ENCODE results near the gene ENOX2. TPM values are rescaled to one million over a fixed set of nuclear protein-coding genes. Genes with fewer than 3 reads are reported as not detected.

ENOX2 gene
- polyA plus RNA-seq, 2 donors: 2.2 to 5.1 TPM

DNA sequence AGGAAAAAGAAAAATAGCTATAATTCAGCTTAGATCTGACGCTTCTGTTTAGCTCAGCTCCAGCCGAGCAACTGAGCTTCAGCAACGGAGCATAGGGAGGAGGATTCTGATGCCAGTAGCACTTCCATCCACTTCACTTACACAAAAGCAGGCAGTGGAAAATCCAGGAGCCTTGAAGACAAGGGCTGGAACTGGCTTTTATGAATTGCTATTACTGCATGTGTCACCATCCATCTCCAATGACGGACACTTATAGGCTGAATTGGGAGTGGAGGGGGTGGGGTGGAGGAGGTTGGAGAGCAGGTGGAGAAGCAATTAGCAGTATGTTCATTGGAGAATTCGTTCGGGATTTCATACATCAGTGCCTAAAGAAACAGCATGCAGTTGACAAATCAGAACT, 15.6 kb downstream of the ENOX2 start:
- 79 to 97% methylated on average over 6 of the region's 6 CpGs for WGBS, 2 donors
- H3K36me3 ChIP-seq (ENCODE audit: control insufficient read depth in 2 of 2, insufficient read depth in 2 of 2, low read length in 1 of 2): no peaks in the 10 kb centered on the region
- H3K27ac ChIP-seq (ENCODE audit: low read depth in 2 of 2, low read length in 1 of 2): no peak overlapping the region
- no peaks in the 10 kb centered on the region for H3K9me3 ChIP-seq (ENCODE audit: control insufficient read depth in 2 of 2, insufficient read depth in 1 of 2, low read depth in 1 of 2, low read length in 1 of 2)
- no peaks in the 10 kb centered on the region for H3K27me3 ChIP-seq (ENCODE audit: control insufficient read depth in 1 of 2, insufficient read depth in 2 of 2, low read length in 2 of 2)
- H3K4me3 ChIP-seq (ENCODE audit: low read depth in 1 of 2, low read length in 2 of 2): no peak overlapping the region
- H3K4me1 ChIP-seq (ENCODE audit: control insufficient read depth in 2 of 2, insufficient read depth in 2 of 2, low read length in 1 of 2): no peaks in the 10 kb centered on the region

DNA sequence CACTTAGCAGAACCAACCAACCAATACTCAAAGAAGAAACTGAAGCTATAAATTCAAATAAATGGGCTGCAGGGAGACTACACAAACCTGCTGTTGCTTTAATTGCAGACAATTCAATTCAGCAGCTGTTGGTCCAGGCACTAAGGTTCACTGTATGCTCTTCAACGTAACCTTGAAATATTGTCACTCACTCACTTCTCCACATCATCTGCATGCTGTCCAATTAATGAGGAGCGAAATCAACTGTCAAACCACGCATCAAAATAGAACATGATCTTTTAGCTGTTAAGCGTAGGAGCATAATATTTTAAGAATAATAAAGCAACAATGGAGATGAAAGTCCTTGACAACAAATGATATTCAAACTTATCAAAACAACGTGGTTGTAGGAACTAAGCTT, 17.0 kb downstream of the ENOX2 start:
- no peaks in the 10 kb centered on the region for H3K36me3 ChIP-seq (ENCODE audit: control insufficient read depth in 2 of 2, insufficient read depth in 2 of 2, low read length in 1 of 2)
- 67 to 78% methylated on average over 5 of the region's 5 CpGs for WGBS, 2 donors
- peaks cover 0 to 3% of the 10 kb centered on the region in 2 donors for H3K27me3 ChIP-seq (ENCODE audit: control insufficient read depth in 1 of 2, insufficient read depth in 2 of 2, low read length in 2 of 2)
- no peak overlapping the region for H3K27ac ChIP-seq (ENCODE audit: low read depth in 2 of 2, low read length in 1 of 2)
- no peaks in the 10 kb centered on the region for H3K4me1 ChIP-seq (ENCODE audit: control insufficient read depth in 2 of 2, insufficient read depth in 2 of 2, low read length in 1 of 2)
- no peak overlapping the region for H3K4me3 ChIP-seq (ENCODE audit: low read depth in 1 of 2, low read length in 2 of 2)
- H3K9me3 ChIP-seq (ENCODE audit: control insufficient read depth in 2 of 2, insufficient read depth in 1 of 2, low read depth in 1 of 2, low read length in 1 of 2): no peaks in the 10 kb centered on the region

DNA sequence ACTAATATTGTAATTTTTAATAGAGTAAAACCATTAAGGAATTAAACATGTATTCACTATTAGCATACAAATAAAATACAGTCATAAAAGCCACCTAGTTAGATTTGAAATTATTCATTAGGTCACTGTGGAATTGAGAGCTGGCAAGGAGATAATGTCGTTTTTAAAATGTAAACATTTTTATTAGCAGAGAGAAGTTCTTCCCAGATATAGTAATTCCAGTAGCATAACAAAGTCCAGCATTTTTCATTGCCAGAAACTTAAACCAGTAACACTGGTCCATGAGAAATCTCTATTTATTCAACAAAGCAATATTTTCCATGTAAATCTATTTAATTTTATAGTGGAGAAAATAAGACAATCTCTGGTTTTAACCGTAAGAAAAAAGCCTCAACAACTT, 17.5 kb downstream of the ENOX2 start:
- Histone ChIP-seq H3K27me3 (ENCODE audit: control insufficient read depth in 1 of 2, insufficient read depth in 2 of 2, low read length in 2 of 2) (peaks cover 0 to 3% of the 10 kb centered on the region in 2 donors), H3K4me3 (ENCODE audit: low read depth in 1 of 2, low read length in 2 of 2) (no peak overlapping the region), H3K4me1 (ENCODE audit: control insufficient read depth in 2 of 2, insufficient read depth in 2 of 2, low read length in 1 of 2) (no peaks in the 10 kb centered on the region), H3K9me3 (ENCODE audit: control insufficient read depth in 2 of 2, insufficient read depth in 1 of 2, low read depth in 1 of 2, low read length in 1 of 2) (no peaks in the 10 kb centered on the region), H3K36me3 (ENCODE audit: control insufficient read depth in 2 of 2, insufficient read depth in 2 of 2, low read length in 1 of 2) (no peaks in the 10 kb centered on the region), H3K27ac (ENCODE audit: low read depth in 2 of 2, low read length in 1 of 2) (no peak overlapping the region)
- 54 to 55% methylated on average over 2 of the region's 2 CpGs for WGBS, 2 donors

DNA sequence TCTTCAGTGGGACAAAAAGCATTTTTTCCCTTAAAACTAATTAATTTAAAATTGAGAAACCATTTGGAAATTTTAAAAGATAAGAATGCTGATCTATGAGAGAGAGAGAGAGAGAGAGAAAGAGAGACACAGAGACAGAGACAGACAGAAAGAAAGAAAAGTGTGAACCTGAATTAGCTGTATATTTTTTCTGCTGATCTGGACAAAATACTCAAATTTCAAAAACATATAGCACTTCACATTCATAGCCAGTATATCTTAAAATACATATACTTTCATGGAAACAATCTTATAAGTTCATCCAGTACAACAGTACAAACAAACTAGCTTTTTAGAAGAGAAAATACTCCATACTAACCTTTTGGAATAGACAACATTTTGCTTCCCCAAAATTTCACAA, 18.4 kb downstream of the ENOX2 start:
- Histone ChIP-seq H3K9me3 (ENCODE audit: control insufficient read depth in 2 of 2, insufficient read depth in 1 of 2, low read depth in 1 of 2, low read length in 1 of 2) (no peaks in the 10 kb centered on the region), H3K4me1 (ENCODE audit: control insufficient read depth in 2 of 2, insufficient read depth in 2 of 2, low read length in 1 of 2) (no peaks in the 10 kb centered on the region), H3K4me3 (ENCODE audit: low read depth in 1 of 2, low read length in 2 of 2) (no peak overlapping the region), H3K27ac (ENCODE audit: low read depth in 2 of 2, low read length in 1 of 2) (no peak overlapping the region), H3K36me3 (ENCODE audit: control insufficient read depth in 2 of 2, insufficient read depth in 2 of 2, low read length in 1 of 2) (no peaks in the 10 kb centered on the region), H3K27me3 (ENCODE audit: control insufficient read depth in 1 of 2, insufficient read depth in 2 of 2, low read length in 2 of 2) (peaks cover 0 to 3% of the 10 kb centered on the region in 2 donors)

DNA sequence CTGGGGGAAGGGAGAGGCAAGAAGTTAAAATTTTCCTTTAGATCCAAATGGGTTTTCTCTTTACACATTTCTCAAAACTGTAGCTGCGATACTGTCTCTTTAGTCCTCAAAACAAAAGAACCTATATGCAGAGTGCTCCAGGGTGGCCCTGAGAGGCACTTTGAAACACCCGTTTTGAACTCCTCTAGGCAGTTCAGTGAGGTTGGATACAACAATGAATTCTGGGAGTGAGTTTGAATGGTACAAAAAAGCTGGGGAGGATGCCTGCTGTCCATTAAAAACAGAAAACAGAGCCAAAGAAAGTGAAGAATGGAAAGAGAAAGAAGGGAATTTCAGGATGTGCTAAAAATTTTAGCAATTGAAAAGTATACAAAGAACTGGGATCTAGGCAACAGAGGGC, 23.1 kb downstream of the ENOX2 start:
- H3K4me1 ChIP-seq (ENCODE audit: control insufficient read depth in 2 of 2, insufficient read depth in 2 of 2, low read length in 1 of 2): no peaks in the 10 kb centered on the region
- peaks cover 0 to 8% of the 10 kb centered on the region in 2 donors for H3K27me3 ChIP-seq (ENCODE audit: control insufficient read depth in 1 of 2, insufficient read depth in 2 of 2, low read length in 2 of 2)
- H3K27ac ChIP-seq (ENCODE audit: low read depth in 2 of 2, low read length in 1 of 2): no peak overlapping the region
- H3K9me3 ChIP-seq (ENCODE audit: control insufficient read depth in 2 of 2, insufficient read depth in 1 of 2, low read depth in 1 of 2, low read length in 1 of 2): no peaks in the 10 kb centered on the region
- 70 to 85% methylated on average over 2 of the region's 2 CpGs for WGBS, 2 donors
- no peaks in the 10 kb centered on the region for H3K36me3 ChIP-seq (ENCODE audit: control insufficient read depth in 2 of 2, insufficient read depth in 2 of 2, low read length in 1 of 2)
- H3K4me3 ChIP-seq (ENCODE audit: low read depth in 1 of 2, low read length in 2 of 2): no peak overlapping the region

DNA sequence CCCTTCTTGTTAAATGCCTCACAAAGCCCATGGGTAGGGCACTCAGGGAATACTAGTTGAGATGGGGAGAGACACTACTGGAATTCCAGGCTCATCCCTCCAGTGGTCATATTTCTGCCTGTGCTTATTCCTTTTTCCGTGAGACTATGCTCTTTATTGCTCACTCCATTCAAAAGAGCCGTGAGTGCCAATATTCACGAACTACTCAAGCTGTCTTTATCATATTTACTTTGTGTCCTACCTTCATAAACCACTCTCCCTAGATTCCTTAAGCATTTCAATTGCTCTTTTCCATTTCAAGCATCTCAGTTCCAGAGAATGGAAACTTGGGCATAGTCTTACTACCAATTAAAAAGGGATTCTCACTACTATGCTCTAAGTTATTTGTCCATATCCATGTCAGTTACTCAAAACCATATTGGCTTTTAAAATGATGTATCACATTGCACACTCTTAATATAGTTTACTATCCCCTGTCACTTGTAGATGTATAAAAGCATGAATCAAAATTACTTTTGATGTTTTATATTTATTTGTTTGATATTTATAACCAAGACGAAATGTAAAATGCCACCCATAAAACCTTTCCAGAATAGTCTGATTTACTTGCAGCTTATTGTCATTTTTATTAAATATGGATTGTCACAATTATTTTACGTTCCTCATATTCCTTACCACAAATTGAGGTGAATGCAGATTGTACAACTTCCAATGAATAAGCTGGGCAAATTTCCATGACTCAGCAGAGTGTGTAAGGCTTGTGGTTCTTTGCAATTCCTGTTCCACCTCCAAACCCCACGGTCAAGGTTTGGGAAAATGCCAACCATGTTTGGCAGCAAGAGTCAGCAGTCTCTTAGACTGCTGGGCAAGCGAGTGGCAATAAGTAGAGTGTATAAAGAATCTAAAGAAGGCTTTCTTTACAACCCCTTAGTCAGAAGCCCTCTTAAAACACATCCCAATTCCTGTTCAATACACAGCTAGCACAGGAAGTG, 24.4 kb downstream of the ENOX2 start:
- no peak overlapping the region for H3K4me3 ChIP-seq (ENCODE audit: low read depth in 1 of 2, low read length in 2 of 2)
- H3K4me1 ChIP-seq (ENCODE audit: control insufficient read depth in 2 of 2, insufficient read depth in 2 of 2, low read length in 1 of 2): no peaks in the 10 kb centered on the region
- H3K9me3 ChIP-seq (ENCODE audit: control insufficient read depth in 2 of 2, insufficient read depth in 1 of 2, low read depth in 1 of 2, low read length in 1 of 2): no peaks in the 10 kb centered on the region
- H3K36me3 ChIP-seq (ENCODE audit: control insufficient read depth in 2 of 2, insufficient read depth in 2 of 2, low read length in 1 of 2): no peaks in the 10 kb centered on the region
- WGBS, 2 donors: 59 to 77% methylated on average over 7 of the region's 7 CpGs
- peaks cover 0 to 8% of the 10 kb centered on the region in 2 donors for H3K27me3 ChIP-seq (ENCODE audit: control insufficient read depth in 1 of 2, insufficient read depth in 2 of 2, low read length in 2 of 2)
- no peak overlapping the region for H3K27ac ChIP-seq (ENCODE audit: low read depth in 2 of 2, low read length in 1 of 2)

DNA sequence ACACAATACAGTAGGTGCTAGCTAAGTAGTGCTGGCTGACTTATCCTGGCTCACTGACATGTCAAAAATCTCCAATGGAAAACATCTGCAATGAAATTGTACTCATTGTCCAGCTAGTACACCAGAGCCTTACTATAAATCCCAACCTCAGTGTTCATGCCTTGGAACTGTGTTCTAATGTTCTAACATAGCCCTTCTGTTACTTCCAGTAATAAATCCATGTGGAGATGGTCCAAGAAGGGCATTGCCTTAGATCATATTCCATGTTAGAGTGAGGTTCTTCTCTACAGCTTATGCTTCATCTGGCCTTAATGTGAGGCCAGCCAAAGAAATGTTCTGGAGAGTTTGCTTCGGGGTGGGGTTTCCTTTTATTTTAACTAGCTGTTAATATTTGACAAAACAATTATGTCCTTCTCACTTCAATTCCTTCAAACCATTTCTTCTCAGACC, 25.1 kb downstream of the ENOX2 start:
- WGBS, 2 donors: 71 to 72% methylated on average over 1 of the region's 1 CpG
- no peaks in the 10 kb centered on the region for H3K4me1 ChIP-seq (ENCODE audit: control insufficient read depth in 2 of 2, insufficient read depth in 2 of 2, low read length in 1 of 2)
- no peaks in the 10 kb centered on the region for H3K9me3 ChIP-seq (ENCODE audit: control insufficient read depth in 2 of 2, insufficient read depth in 1 of 2, low read depth in 1 of 2, low read length in 1 of 2)
- no peak overlapping the region for H3K27ac ChIP-seq (ENCODE audit: low read depth in 2 of 2, low read length in 1 of 2)
- H3K4me3 ChIP-seq (ENCODE audit: low read depth in 1 of 2, low read length in 2 of 2): no peak overlapping the region
- peaks cover 0 to 8% of the 10 kb centered on the region in 2 donors for H3K27me3 ChIP-seq (ENCODE audit: control insufficient read depth in 1 of 2, insufficient read depth in 2 of 2, low read length in 2 of 2)
- H3K36me3 ChIP-seq (ENCODE audit: control insufficient read depth in 2 of 2, insufficient read depth in 2 of 2, low read length in 1 of 2): no peaks in the 10 kb centered on the region

DNA sequence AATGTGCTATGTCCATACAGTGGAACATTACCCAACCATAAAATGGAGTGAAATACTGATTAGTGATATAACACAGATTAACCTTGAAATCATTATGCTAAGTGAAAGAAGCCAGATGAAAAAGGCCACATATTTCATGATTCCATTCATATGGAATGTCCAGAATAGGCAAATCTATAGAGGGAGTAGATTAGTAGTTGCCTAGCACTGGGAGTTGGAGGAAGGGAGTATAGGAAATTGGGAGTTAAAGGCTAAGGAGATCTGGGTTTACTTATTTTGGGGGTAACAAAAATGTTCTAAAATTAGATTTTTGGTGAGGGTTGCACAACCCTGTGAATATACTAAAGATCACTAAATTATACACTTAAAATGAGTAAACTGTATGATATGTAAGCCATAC, 26.8 kb downstream of the ENOX2 start:
- H3K27ac ChIP-seq (ENCODE audit: low read depth in 2 of 2, low read length in 1 of 2): no peak overlapping the region

DNA sequence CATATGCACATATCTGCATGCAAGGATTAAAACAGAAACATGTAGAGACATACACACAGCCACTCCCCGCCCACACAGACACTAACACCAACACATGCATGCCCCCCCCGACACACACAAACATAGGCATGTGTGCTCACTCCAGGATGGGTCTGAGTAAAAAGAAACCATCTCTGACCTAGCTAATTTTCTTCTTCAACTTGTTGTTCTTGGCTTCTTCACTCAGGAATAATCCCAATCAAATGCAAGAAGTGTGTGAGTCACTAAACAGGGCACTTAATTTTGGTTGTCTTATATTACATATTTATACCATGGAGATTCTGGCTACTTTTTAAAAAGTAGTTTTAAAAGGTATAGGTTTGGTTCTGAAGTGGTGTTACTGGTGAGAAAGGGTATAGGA, 28.3 kb downstream of the ENOX2 start:
- Histone ChIP-seq H3K4me3 (ENCODE audit: low read depth in 1 of 2, low read length in 2 of 2) (no peak overlapping the region), H3K9me3 (ENCODE audit: control insufficient read depth in 2 of 2, insufficient read depth in 1 of 2, low read depth in 1 of 2, low read length in 1 of 2) (no peaks in the 10 kb centered on the region), H3K27ac (ENCODE audit: low read depth in 2 of 2, low read length in 1 of 2) (no peak overlapping the region), H3K4me1 (ENCODE audit: control insufficient read depth in 2 of 2, insufficient read depth in 2 of 2, low read length in 1 of 2) (no peaks in the 10 kb centered on the region), H3K27me3 (ENCODE audit: control insufficient read depth in 1 of 2, insufficient read depth in 2 of 2, low read length in 2 of 2) (peaks cover 0 to 4% of the 10 kb centered on the region in 2 donors), H3K36me3 (ENCODE audit: control insufficient read depth in 2 of 2, insufficient read depth in 2 of 2, low read length in 1 of 2) (no peaks in the 10 kb centered on the region)
- 63 to 84% methylated on average over 2 of the region's 2 CpGs for WGBS, 2 donors

More for the DNA sequence above, 26.8 kb downstream of the ENOX2 start:
- no peaks in the 10 kb centered on the region for H3K9me3 ChIP-seq (ENCODE audit: control insufficient read depth in 2 of 2, insufficient read depth in 1 of 2, low read depth in 1 of 2, low read length in 1 of 2)
- H3K4me1 ChIP-seq (ENCODE audit: control insufficient read depth in 2 of 2, insufficient read depth in 2 of 2, low read length in 1 of 2): no peaks in the 10 kb centered on the region
- no peak overlapping the region for H3K4me3 ChIP-seq (ENCODE audit: low read depth in 1 of 2, low read length in 2 of 2)
- no peaks in the 10 kb centered on the region for H3K36me3 ChIP-seq (ENCODE audit: control insufficient read depth in 2 of 2, insufficient read depth in 2 of 2, low read length in 1 of 2)
- H3K27me3 ChIP-seq (ENCODE audit: control insufficient read depth in 1 of 2, insufficient read depth in 2 of 2, low read length in 2 of 2): peaks cover 0 to 4% of the 10 kb centered on the region in 2 donors

DNA sequence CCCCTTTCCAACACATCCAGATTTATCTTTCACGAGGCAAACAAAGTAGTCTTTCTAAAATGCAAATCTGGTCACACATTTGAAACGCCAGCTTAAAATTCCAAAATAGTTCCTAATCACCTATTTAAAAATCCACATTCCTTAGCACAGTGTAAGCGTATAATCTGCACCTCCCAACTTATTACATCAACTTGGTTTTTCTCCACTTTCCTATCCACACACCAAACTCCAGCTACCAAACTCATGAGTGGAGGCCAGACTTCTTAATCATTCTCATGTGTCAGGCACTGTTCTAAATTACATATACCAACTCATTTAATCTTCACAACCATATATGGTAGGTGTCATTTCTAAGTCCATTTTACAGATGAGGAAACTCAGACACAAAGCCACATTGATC, 33.8 kb downstream of the ENOX2 start:
- Histone ChIP-seq H3K27ac (ENCODE audit: low read depth in 2 of 2, low read length in 1 of 2) (no peak overlapping the region), H3K36me3 (ENCODE audit: control insufficient read depth in 2 of 2, insufficient read depth in 2 of 2, low read length in 1 of 2) (no peaks in the 10 kb centered on the region), H3K4me1 (ENCODE audit: control insufficient read depth in 2 of 2, insufficient read depth in 2 of 2, low read length in 1 of 2) (no peaks in the 10 kb centered on the region), H3K9me3 (ENCODE audit: control insufficient read depth in 2 of 2, insufficient read depth in 1 of 2, low read depth in 1 of 2, low read length in 1 of 2) (no peaks in the 10 kb centered on the region), H3K27me3 (ENCODE audit: control insufficient read depth in 1 of 2, insufficient read depth in 2 of 2, low read length in 2 of 2) (peaks cover 0 to 3% of the 10 kb centered on the region in 2 donors), H3K4me3 (ENCODE audit: low read depth in 1 of 2, low read length in 2 of 2) (no peak overlapping the region)
- 72 to 85% methylated on average over 3 of the region's 3 CpGs for WGBS, 2 donors

Data from esophagus (tissue), 2 donors.